H4 (cell line): ENCODE data around the gene BCAP29. TPM values are rescaled to one million over a fixed set of nuclear protein-coding genes. Genes with fewer than 3 reads are reported as not detected.

ENCODE experiments used
- DNase-seq: peaks from one replicate; pipeline ENCODE4 v3.0.0-alpha.2; 2015; ENCODE audit warnings: low spot score
- total RNA-seq: library from RNA; depleted of rRNA; stranded (reverse); fragments of >200 nt; shearing (Covaris generic); gene quantifications from 2 replicates; pipeline ENCODE4 v1.2.3, GENCODE V29; 2014; rRNA removed

The BCAP29 gene
- total RNA-seq, 1 experiment from 2014 or later, result 122 TPM

DNA sequence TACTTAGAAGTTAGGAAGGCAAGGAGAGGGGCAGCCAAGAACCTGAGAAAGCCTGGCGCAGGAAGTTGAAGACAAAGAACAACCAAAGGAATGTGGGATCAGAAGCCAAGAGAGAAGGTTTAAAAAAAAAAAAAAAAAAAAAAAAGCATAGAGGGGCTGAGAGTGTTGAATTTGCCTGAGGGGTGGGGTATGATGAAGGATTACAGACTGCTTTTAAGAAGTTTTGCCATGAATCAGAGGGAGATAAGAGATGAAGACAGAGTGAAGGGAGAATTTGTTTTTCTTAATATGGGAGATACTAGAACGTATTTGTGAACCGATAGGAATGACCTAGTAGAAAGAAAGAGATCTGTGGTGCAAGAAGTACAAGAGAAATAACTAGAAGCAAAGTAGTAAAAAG, 87.3 kb downstream of the BCAP29 start:
- no peak for DNase-seq

DNA sequence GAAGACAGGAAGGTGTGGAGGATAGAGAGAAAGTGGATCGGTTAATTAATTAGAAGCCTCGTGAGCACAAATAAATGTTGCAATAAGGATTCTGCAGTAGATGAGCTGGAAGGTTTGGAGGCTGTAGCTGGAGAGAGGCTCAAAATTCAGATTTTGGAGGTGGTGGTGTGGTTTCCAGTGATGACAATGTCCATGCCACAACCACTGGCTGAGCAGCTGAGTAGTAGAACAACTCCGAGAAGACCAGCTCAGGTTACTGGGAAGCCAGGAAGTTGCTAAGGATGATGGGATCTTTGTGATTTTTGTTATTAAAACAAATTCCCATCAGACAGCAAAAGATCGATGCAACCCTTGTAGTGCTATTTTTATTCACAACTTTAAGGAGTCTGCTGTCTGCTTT, 88.2 kb downstream of the BCAP29 start:
- DNase-seq, result no peak

Other genes starting within 250 kb of the BCAP29 start
- gene GPR22, start 110.2 kb upstream of the BCAP29 start, total RNA-seq, result not detected in 2 replicates
- 33.0 and 41.7 TPM in 2 replicates for gene COG5, start 16.3 kb upstream of the BCAP29 start, total RNA-seq
- 13.3 and 14.8 TPM in 2 replicates for gene DUS4L, start 16.3 kb upstream of the BCAP29 start, total RNA-seq
- gene SLC26A4, start 80.6 kb downstream of the BCAP29 start, total RNA-seq, result 0.06 and 0.19 TPM in 2 replicates
- 38.5 and 38.9 TPM in 2 replicates for gene CBLL1, start 163.9 kb downstream of the BCAP29 start, total RNA-seq
- gene SLC26A3, start 223.0 kb downstream of the BCAP29 start, total RNA-seq, result not detected in 2 replicates